Measurements from ENCODE around the gene NUP50. TPM values are rescaled to one million over a fixed set of nuclear protein-coding genes. Genes with fewer than 3 reads are reported as not detected.

Gene NUP50
- polyA plus RNA-seq, 1 donor (not counting 4 experiments of a cell fraction or from before 2014, with no cell fraction given), result 28.1 TPM

GRCh38 chr22:45142376-45142775, 21.3 kb upstream of the NUP50 start:
- Histone ChIP-seq H3K9me3 (ENCODE audit: control insufficient read depth, low read depth, low read length) (no peaks in the 10 kb centered on the region), H3K4me1 (ENCODE audit: control insufficient read depth, extremely low read depth, insufficient read depth, low read length) (no peaks in the 10 kb centered on the region), H3K9me1 (ENCODE audit: control insufficient read depth, extremely low read depth, insufficient read depth, low read length) (no peaks in the 10 kb centered on the region), H3K27me3 (ENCODE audit: control insufficient read depth, extremely low read depth, insufficient read depth, low read length) (no peaks in the 10 kb centered on the region), H3K27ac (ENCODE audit: control insufficient read depth, insufficient read depth, low read length) (no peak overlapping the region), H3K4me2 (ENCODE audit: control insufficient read depth, extremely low read depth, insufficient read depth, low read depth, low read length) (no peak overlapping the region), H3K79me2 (ENCODE audit: control insufficient read depth, insufficient read depth, low read length) (peaks cover 2% of the 10 kb centered on the region), H3K36me3 (ENCODE audit: control insufficient read depth in 2 of 2, extremely low read depth in 1 of 2, insufficient read depth in 2 of 2, low read length in 2 of 2) (no peaks in the 10 kb centered on the region), H3K4me3 (ENCODE audit: control insufficient read depth in 2 of 3, extremely low read depth in 1 of 3, insufficient read depth in 2 of 3, low read depth in 1 of 3, low read length in 3 of 3) (no peak overlapping the region), H3K9ac (ENCODE audit: control insufficient read depth, extremely low read depth, insufficient read depth, low read length) (no peak overlapping the region), H2AFZ (ENCODE audit: control insufficient read depth, low read length) (no peak overlapping the region), H4K20me1 (ENCODE audit: control insufficient read depth, extremely low read depth, insufficient read depth, low read length) (peaks cover 3% of the 10 kb centered on the region)
- dilution Hi-C loops (cut with MboI; ENCODE audit: extremely low pct_ligation_motif_present, low sequenced_read_pairs), result no loop called here
- no peak for DNase-seq (ENCODE audit: low read depth, low spot score)
- no peak for FAIRE-seq
- TF ChIP-seq EZH2 (IDR thresholded peaks at IDR 0.05; ENCODE audit: low read length) (no peak), CTCF (optimal IDR thresholded peaks at IDR 0.05 in 1 of 3, IDR thresholded peaks at IDR 0.05 in 1 of 3, conservative IDR thresholded peaks at IDR 0.05 in 1 of 3; ENCODE audit: extremely low read depth in 1 of 3, insufficient read depth in 2 of 3, low read length in 3 of 3) (no peak)

GRCh38 chr22:45144916-45145315, 18.8 kb upstream of the NUP50 start:
- no peak overlapping the region for H2AFZ ChIP-seq (ENCODE audit: control insufficient read depth, low read length)
- H3K79me2 ChIP-seq (ENCODE audit: control insufficient read depth, insufficient read depth, low read length), result peaks cover 2% of the 10 kb centered on the region
- no peak overlapping the region for H3K27ac ChIP-seq (ENCODE audit: control insufficient read depth, insufficient read depth, low read length)
- H3K27me3 ChIP-seq (ENCODE audit: control insufficient read depth, extremely low read depth, insufficient read depth, low read length), result no peaks in the 10 kb centered on the region
- DNase-seq (ENCODE audit: low read depth, low spot score) (no peak), FAIRE-seq (no peak)
- peaks cover 3% of the 10 kb centered on the region for H4K20me1 ChIP-seq (ENCODE audit: control insufficient read depth, extremely low read depth, insufficient read depth, low read length)
- H3K4me3 ChIP-seq (ENCODE audit: control insufficient read depth in 2 of 3, extremely low read depth in 1 of 3, insufficient read depth in 2 of 3, low read depth in 1 of 3, low read length in 3 of 3), result no peak overlapping the region
- H3K36me3 ChIP-seq (ENCODE audit: control insufficient read depth in 2 of 2, extremely low read depth in 1 of 2, insufficient read depth in 2 of 2, low read length in 2 of 2), result peaks cover 0 to 1% of the 10 kb centered on the region in 2 experiments
- TF ChIP-seq EZH2 (IDR thresholded peaks at IDR 0.05; ENCODE audit: low read length), result no peak
- no peak for TF ChIP-seq CTCF (optimal IDR thresholded peaks at IDR 0.05 in 1 of 3, IDR thresholded peaks at IDR 0.05 in 1 of 3, conservative IDR thresholded peaks at IDR 0.05 in 1 of 3; ENCODE audit: extremely low read depth in 1 of 3, insufficient read depth in 2 of 3, low read length in 3 of 3)
- H3K4me1 ChIP-seq (ENCODE audit: control insufficient read depth, extremely low read depth, insufficient read depth, low read length), result no peaks in the 10 kb centered on the region
- no peak overlapping the region for H3K4me2 ChIP-seq (ENCODE audit: control insufficient read depth, extremely low read depth, insufficient read depth, low read depth, low read length)
- H3K9me3 ChIP-seq (ENCODE audit: control insufficient read depth, low read depth, low read length), result no peaks in the 10 kb centered on the region
- H3K9ac ChIP-seq (ENCODE audit: control insufficient read depth, extremely low read depth, insufficient read depth, low read length), result no peak overlapping the region
- H3K9me1 ChIP-seq (ENCODE audit: control insufficient read depth, extremely low read depth, insufficient read depth, low read length), result no peaks in the 10 kb centered on the region
- dilution Hi-C loops (cut with MboI; ENCODE audit: extremely low pct_ligation_motif_present, low sequenced_read_pairs), result no loop called here
